PC-9 (cell line): Measurements from ENCODE around the gene DOLPP1.

Experiments
- EZH2 ChIP-seq: fragments of 200-600 bp; sonication (generic); IDR thresholded peaks from 2 replicates; pipeline ENCODE4 v1.8.0; 2017; ENCODE audit warnings: antibody characterized with exemption, low read depth
- TF ChIP-seq, protein P1 (sequence below): fragments of 200-600 bp; sonication (generic); conservative IDR thresholded peaks from 2 replicates; pipeline ENCODE4 v1.6.1; 2017; ENCODE audit warnings: mixed run types, antibody characterized with exemption, mild to moderate bottlenecking, moderate library complexity

DNA sequence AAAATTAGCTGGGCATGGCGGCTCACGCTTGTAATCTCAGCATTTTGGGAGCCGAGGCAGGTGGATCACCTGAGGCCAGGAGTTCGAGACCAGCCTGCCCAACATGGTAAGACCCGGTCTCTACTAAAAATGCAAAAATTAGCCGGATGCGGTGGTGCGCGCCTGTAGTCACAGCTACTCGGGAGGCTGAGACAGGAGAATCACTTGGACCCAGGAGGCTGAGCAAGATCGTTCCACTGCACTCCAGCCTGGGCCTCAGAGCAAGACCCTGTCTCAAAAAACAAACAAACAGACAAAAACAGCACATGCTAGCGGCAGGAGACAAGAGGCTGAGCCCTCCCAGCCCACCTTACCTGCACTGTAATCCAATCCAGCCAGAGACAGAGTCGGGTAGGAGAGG lies 1.1 kb upstream of the DOLPP1 start:
- TF ChIP-seq, protein P1, sequence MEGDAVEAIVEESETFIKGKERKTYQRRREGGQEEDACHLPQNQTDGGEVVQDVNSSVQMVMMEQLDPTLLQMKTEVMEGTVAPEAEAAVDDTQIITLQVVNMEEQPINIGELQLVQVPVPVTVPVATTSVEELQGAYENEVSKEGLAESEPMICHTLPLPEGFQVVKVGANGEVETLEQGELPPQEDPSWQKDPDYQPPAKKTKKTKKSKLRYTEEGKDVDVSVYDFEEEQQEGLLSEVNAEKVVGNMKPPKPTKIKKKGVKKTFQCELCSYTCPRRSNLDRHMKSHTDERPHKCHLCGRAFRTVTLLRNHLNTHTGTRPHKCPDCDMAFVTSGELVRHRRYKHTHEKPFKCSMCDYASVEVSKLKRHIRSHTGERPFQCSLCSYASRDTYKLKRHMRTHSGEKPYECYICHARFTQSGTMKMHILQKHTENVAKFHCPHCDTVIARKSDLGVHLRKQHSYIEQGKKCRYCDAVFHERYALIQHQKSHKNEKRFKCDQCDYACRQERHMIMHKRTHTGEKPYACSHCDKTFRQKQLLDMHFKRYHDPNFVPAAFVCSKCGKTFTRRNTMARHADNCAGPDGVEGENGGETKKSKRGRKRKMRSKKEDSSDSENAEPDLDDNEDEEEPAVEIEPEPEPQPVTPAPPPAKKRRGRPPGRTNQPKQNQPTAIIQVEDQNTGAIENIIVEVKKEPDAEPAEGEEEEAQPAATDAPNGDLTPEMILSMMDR: no peak
- TF ChIP-seq EZH2: no peak
